ENCODE measurements around the gene INAFM2.
A peak's percentile ranks its signal among the peaks of the same experiment; 100 is the strongest.

The INAFM2 gene

DNA sequence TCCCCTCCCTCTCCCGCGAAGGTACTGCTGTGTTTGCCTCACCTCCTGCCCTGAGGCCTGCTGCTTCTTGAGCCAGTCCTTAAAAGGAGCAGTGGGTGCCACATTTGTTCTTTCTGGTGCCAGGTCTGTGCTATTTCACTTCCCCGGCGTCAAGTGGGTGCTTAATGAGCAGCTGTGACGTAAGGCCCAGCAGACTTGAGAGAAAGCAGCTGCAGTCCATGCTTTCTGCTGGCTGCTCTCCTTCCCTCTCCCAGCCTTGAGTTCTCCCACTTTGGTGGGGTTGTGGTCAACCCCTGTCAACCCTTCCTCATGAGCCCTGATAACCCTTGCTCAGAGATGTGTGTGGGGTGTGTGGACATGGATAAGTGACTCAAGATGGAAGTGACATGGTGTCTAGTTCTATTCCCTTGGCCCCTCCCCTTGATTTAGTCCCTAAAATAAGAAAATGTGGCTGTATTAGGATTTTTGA lies 6.9 kb downstream of the INAFM2 start:
- DNase-seq = no peak

DNA sequence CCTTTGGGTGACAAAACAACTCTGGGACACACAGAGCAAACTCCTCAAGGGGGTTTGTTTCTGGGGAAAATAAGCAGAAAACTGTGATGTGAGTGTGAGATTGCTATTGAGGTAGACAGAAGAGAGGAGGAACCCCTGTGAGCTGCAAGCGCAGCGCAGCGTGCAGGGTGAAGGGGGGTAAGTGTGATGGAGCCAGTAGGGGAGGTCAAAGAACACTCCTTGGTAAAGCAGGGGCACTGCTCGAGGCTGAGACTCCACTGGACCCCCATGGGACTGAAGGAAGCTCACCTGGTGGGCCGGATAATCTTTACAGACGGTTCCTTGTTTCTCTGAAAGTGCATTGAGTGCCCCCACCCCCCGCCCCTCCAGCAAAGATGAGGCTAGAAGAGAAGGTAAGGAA lies 7.5 kb downstream of the INAFM2 start:
- no peak for DNase-seq

DNA sequence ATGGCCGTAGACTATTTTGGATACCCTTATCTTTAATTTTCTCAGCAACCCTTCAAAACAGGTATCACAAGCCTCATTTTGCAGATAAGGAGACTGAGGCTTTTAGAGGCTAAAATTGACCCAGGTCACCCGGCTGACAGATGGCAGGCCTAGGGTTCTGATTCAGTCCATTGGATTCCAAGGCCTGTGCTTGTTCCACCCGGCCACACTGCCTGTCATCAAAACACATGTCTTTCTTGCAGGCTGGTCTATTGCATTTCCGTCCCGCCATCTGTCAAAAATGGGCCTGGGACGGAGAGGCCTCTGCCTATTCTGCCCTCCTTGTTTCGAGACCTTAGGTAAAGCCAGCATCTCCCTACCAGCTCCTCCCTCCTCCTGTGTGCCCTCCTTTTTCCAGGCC lies 8.1 kb downstream of the INAFM2 start:
- DNase-seq = no peak

DNA sequence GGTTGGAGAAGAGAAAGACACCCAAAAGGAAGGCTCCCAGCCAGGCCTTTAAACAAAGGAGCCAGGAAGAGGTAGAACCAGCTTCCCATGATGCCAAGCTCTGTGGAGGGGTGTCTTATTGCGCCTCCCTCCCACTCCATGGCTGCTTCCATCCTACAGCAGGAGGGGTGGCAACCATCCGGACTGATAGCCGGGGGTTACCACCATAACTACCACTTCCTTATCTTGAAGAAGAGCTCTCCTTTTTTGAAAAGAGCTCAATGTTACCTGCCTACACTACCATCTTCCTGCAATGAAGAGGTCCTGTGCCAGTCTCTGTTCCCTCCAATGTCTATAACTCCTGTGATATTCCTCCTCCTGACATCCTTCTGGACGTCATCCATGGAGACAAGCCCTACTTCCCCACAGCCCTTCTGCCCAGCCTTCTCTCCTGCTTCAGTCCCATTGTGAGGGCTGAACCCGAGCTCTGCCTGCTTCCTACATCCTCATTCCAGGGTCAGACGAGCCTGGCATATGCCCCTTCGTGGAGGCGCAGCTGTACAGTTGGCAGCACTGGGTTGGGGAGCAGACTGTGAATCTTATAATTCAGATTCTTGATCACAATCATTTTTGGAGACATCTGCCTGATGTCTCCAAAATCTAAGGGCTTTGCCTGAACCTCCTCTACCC lies 8.8 kb downstream of the INAFM2 start:
- DNase-seq = no peak

DNA sequence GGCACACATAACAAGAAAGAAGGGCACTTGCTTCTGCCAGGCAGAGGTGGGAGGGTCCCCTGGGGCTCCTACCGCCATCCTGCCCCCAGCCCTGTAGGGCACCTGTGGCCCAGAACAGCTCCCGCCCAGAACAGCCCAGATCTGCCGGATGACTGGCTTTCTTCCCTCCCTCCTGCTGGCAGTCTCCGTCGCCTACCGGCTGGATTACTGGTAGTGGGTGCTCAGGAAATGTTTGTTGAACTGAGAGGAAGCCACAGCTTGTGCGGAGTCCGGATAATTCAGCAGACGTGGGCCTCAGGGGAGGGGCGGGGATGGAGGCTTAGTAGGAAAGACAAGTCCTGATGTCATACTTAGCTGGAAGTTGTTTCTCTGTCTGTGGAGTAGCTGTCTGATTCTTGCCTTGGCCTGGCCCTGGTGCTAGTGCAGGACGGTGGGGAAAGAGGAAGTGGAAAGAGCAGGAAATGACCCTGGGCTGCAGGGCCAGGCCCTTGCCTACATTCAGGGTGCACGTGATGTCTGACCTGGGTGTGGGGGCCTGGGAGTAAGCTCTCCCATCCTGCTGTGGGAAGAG lies 10.5 kb downstream of the INAFM2 start:
- peak; percentile 10 for DNase-seq

DNA sequence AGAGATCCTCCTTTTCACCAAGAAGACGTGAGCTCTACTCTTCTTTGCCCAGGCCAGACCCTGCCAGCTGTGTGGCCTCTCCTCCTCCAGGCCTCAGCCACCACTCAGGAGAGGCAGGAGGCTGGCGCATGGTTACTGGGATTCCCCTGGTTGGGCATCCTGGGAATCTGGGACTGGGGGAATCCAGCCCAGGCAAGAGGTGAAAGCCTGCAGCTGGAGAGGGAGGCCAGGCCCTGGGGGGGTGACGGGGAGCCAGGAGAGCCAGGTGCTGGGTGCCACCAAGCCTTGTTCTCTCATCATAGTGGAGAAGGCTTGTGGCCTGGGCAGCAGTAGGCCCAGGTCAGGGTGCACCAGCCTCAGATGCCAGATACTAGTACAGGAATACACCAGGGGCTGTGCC lies 11.0 kb downstream of the INAFM2 start:
- no peak for DNase-seq

DNA sequence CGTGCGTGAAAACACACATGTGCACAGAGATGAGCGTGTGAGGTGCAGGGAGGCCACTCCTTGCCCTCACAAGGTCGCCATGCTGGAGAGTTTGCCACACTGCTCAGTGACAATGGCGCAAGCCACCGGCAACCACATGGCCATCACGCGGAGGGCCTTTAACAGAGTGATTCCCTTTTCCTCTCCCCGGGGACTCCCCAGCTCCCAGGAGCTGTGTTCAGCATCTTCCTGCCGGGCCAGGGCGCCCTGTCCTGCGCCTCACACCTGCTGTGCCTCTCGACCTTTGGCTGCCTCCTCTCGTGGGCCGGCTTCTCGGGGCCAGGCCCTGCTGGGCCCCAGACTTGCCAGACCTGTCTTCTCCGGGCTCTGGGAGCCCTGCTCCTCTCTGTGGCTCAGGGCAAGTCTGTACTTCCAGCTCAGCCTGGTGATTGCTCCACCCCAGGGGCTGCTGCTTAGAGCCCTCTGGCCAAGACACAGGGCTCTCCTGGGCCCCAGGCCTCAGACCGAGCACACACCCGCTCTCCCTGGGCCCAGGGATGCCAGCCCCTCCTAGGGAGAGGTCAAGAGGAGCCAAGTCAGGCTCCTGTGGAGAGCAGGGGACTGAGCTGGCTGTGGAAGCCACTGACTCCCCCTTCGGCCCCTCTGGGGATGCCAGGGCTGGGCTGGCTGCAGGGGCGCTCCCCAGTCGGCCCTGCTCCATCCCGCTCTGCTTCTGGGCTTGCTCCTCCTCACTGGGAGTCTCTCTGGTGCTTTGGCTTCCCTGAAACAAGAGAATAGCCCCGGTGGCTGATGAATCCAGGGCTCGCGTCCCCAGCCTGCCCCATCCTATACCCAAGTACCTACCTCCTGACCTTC lies 11.7 kb downstream of the INAFM2 start:
- DNase-seq = no peak

DNA sequence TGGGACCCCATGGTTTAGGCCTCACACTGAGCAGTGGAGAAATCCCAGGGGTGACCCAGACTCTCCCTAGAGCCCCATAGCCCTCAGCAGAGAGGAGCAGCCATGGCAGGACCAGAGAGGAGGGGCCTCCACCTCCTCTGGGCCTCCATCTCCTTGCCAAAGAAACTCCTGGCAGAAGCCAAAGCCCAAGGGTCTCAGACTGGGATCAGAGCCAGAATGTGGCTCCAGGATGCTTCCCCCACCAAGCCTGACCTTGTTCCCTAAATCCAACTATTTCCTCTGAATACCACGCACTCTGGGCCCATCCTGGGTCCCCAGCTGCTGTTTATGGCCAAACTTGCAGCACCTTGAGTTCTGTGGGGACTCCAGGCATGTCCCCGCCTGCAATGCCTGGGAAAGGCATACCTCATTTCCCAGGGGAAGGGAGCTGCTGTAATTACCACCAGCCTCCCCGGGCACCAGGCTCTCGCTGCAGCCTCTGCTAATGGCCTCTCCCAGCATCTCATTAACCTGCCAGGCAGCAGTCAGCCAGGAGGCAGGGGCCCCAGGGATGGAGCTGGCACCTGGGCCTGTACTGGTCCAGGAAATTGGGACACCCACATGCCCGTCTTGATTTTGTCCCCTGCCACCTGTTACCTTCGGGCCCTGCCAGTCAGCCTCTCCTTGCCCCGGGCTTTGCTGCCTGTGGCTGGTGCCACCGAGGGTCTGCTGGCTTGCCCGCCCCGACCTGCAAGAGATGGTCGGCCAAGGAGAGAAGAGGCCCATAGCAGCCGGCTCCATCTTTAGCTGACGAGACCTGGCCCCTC lies 12.6 kb downstream of the INAFM2 start:
- DNase-seq = no peak

DNA sequence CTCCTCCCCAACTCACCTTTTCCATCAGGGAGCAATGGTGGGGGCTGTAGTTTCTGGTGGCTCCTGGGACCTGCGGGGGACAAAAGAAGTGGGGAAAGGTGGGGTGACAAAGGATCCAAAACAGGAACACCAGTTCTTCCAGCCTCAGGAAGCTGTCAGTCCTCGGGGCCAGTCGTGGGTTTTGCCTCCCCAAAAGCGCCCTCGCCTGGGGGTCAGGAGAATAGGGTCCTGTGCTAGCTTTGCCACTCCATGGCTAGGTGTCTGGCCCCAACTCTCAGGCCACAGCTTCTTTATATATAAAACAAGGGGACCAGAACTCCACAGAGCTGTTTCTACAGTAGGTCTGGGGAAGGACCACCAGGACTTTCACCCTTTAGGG lies 13.2 kb downstream of the INAFM2 start:
- no peak for DNase-seq

DNA sequence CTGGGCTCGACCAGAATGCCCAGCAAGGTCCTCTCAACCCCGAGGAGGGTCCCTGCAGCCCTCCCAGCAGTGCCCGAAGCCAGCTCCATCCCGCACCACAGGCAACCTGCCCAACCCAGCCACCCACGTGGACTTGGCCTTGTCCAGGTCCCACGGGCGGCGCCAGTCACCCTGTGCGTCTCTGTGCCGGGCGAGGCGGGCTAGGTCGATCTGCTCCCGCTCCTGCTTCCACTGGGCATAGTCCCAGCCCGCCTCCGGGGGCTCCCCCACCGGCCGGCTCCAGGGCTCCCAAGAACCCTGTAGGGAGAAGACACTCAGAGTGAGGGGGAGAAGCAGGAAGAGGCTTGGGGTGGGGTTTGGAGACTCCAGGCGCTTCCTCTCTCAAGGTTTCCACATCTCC lies 14.1 kb downstream of the INAFM2 start:
- DNase-seq = no peak

DNA sequence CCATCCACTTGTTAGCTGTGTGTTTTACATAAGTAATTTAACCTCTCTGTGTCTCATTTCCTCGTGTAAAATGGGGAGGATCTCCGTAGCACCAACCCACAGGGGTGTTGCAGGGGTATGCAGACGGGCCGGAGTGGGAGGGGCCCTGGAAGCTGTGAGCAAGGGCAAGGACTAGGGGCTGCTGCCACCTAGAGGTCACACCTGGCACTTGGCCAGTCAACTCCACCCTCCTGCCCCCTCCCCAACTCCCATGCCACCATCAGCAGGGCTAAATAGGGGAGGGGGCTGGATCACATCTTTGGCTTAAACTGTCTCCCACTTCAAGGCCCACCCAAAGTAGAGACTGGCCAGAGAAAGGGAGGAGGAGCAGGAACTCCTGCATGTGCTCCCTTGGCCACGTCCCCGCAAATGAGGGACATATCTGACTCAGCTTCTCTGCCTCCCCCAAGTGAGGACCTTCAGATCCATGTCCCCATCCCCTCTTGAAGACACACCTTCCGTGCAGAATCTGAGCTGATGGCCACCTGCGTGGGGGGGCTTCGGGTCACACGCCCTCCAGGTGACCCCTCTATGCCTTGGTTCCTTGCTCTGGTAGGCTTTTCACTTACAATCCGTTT lies 14.7 kb downstream of the INAFM2 start:
- DNase-seq = no peak

DNA sequence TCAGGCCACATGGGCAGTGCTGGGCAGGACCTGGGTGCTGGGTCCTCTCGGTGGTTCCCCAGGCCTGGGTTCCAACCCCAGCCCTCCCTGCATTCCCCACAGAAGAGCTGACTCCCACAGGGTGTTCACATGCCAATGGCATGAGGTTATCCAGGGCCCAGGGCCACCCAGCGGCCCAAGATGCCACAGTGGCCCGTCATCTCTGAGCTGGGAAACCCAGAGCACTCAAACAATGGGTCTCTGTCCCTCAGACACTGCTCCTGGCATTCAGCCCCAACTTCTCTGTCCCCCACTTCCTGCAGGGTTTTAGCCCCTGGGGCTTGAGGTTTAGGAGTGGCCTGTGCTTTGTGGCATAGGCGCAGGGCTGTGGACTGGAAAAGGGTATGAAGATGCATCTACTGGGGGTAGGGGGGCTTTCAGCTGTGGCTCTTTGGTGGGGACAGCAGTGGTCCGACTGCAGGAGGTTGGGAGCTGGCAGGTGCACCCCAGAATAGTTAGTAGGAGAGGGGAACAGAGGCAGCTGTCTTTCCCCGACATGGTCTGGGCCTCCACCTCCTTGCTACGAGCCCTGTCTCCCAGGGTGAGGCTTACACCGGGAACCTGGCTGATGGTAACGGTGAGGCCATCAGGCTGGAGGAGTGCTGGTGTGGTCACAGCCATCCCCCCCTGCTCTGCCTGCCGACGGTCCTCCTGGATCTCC lies 15.6 kb downstream of the INAFM2 start:
- no peak for DNase-seq

DNA sequence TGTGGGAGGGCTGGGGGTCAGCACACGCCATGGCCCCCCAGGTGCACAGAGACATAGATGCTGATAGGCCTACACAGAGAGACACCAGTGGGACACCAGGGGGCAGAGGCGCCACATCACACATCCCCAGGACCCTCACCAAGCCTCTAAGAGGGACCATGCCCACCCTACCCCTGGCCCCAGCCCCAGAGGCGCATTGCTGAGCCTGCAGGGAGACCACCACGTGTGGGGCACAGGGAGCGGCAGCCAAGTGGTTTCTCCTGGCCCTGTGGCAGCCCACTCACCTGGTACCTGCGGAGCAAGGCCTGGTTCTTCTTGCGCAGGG lies 16.1 kb downstream of the INAFM2 start:
- DNase-seq = no peak

DNA sequence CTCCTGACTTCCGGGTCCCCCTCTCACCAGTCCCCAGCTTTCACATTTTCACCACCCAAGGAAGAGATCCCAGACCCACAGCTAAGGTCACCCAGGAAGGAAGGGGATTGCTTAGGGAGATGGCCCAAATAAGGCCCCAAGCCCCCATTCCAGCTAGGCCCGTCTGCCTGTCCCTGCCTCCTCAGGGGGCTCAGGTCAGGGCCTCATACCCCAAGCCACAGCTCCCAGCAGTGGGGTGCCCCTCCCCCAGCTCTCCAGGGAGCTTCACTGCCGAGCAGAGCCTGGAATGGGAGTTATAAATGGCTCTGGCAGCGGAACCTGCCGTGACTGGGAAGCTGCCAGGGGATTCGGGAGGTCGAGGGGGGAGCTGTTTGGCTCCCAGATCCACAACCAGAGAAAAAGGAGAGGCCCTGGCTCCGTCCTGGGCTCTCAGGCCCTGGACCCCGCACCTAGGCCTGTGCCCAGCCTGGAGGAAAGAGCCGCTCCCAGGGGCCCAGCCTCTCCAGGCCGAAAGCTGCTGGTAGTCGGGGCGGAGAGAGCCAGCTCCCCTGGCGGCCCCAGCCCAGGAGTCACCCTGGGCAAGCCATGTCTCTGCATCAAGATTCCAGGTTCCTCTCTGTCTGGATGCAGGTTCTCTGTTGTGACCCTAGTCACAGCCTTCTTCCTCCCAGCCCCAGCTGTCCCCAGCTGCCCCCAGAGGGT lies 16.7 kb downstream of the INAFM2 start:
- no peak for DNase-seq

DNA sequence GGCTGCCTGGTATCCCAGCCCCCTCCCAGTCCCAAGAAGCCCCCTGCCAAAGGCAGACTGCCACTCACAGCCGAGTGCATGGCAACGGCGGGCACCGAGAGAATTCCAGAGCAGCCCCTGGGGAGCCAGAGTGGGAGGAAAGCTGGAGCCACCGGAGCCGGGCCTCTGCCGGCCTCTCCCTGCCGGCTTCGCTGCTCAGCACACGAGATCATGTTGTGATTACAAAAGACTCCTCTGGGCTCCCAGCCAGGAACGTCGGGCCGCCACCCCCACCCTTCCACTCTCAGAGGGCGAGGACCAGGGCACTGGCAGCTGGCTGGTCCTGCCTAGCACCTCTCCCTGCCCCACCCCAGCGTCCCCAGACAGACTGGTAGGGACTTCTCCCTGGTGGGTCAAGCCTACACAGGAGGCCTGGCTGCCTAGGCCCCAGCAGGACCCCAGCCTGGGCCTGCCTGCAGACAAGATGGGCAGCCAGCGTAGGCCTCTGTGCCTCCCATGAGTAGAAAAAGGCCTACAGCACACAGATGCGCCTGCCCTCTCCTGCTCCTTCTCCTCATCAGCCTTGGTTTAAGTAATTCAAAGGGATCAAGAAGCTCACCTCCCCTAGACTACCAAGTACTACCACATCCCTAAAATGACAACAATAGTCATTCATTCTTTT lies 17.4 kb downstream of the INAFM2 start, which contains the start of gene CCDC9B:
TSS of gene CCDC9B (minus strand) at position 200 of the 661 bp plus-strand sequence. CDS start at position 80, 120 bp downstream.
- DNase-seq = no peak

DNA sequence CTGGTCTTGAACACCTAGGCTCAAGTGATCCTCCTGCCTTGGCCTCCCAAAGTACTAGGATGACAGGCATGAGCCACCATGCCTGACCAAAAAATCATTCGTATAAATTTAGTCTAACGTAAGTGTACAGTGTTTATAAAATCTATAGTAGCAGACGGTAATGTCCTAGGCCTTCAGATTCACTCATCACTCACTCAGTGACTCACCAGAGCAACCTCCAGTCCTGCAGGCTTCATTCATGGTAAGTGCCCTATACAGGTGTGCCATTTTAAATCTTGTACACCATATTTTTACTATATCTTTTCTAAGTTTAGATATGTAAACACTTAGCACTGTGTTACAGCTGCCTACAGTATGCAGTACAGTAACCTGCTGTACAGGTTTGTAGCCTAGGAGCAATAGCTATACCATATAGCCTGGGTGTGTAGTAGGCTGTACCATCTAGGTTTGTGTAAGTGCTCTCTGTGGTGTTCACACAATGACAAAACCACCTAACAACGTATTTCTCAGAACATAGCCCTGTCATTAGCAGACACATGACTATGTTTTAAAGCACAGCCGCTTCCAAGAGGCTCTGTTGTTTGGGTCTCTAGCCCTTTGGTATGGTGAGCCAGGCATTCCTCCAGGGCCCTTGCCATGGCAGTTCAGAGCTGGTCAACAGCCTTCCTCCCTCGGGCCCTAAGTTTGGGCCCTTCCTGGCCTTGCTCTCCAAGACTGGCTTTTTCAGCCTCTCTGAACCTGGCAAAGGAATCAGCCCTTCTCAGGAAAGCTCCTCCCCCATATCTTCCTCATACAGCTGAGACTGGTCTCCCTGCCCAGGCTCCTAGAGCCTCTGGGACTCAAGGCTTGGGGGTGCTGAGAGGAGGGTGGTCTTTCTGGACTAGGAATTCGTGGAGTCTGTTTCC lies 19.2 kb downstream of the INAFM2 start:
- no peak for DNase-seq

DNA sequence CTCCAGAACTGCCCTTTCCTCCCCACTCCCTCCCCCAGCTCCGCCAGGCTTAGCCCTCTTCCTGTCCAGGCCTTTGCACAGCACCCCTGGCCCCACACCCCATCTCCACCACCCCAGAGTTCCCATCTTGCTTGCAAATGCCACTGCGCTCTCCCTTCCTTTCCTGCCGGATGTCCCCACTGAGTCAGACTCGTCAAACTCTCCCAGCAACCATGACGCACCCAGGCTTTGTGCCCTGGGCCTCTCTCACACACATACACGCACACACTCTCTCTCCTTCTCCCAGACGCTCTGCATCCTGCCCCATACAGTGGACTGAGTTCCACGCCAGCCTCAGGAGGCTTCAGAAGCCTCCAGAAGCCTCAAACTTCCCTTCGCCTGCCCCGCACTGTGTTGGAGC lies 20.0 kb downstream of the INAFM2 start:
- no peak for DNase-seq

DNA sequence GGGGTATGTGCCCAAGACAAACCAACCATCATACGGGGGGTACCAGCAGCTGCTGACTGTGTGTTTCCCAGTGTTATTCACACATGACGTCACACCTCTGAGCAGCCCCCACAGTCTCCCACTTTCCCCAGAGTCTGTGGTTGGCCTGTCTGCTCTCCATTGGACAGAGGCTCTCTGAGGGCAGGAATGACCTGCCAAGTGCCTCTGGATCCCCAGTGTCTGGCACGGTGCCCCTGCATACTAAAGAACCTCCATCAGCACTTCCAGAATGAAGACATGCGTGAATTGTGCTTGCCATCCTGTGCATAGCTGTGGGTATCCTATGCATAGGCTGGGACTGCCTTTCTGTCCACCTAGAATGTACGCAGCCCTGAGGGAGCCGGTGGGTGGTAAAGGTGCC lies 20.7 kb downstream of the INAFM2 start:
- no peak for DNase-seq

DNA sequence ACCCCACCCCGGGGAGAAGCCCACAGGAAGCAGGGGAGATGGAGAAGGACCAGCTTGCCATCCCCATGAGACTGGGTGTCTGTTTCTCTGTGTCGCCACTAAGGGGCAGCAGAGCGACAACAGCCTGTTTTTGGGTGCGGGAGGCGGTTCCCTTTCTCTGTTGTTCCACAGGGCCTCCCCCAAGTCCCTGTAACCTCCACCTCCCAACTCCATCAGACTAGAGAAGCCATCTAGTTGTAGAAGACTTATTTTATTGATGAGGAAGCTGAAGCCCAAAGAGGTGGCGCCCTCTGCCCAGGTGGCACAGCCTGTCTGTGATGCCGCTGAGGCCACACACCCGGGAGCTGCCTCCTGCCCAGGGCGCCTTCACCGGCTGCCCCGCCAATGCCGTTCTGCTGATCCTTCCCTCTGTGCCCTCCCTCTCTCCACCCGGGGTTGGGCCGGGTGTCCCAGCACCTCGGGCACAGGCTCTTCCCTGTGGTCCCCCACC lies 21.2 kb downstream of the INAFM2 start:
- DNase-seq = no peak

All from SIG-M5 (cell line).